DND-41 (cell line): ENCODE data around the gene ARHGEF6.
"Not testable (repeated sequence)": the region's sequence is repeated elsewhere in the genome, so short reads cannot be mapped to it uniquely, and the experiment has no call there.

Source experiments
- ATAC-seq: fragments of 200-7000 bp; cut with Tn5 transposase; 3 replicates; pipeline ENCODE4 v1.9.1; 2021; ENCODE audit warnings: low read depth; ENCODE audit not compliant: insufficient read depth
- DNase-seq: peaks from one replicate; pipeline ENCODE4 v3.0.0-alpha.2; 2020
- H2AFZ ChIP-seq: 2 replicates; pipeline ENCODE4 v1.6.0; 2012; ENCODE audit warnings: low read depth, low read length
- H3K27ac ChIP-seq: 2 replicates; pipeline ENCODE4 v1.5.1; 2012; ENCODE audit warnings: low read length, inconsistent platforms
- H3K27me3 ChIP-seq: fragments of 200-600 bp; sonication (generic); 2 replicates; pipeline ENCODE4 v1.6.0; 2012; ENCODE audit warnings: low read length, mild to moderate bottlenecking, inconsistent platforms; ENCODE audit not compliant: insufficient read depth, poor library complexity
- H3K36me3 ChIP-seq: 2 replicates; pipeline ENCODE4 v1.5.1; 2012; ENCODE audit warnings: low read length, inconsistent platforms; ENCODE audit not compliant: insufficient read depth
- H3K4me1 ChIP-seq: 2 replicates; pipeline ENCODE4 v1.5.1; 2012; ENCODE audit warnings: mild to moderate bottlenecking, low read length; ENCODE audit not compliant: insufficient read depth
- H3K4me2 ChIP-seq: 2 replicates; pipeline ENCODE4 v1.6.0; 2012; ENCODE audit warnings: mild to moderate bottlenecking, moderate library complexity, low read length, inconsistent platforms; ENCODE audit not compliant: insufficient read depth
- H3K4me3 ChIP-seq, 2 experiments: fragments of 200-600 bp in 1 of 2; shearing (Covaris generic) in 1 of 2; 2 replicates each; pipeline ENCODE4 v1.5.1; 2012 to 2016; ENCODE audit warnings: inconsistent platforms in 2 of 2, low read length in 2 of 2, mild to moderate bottlenecking in 2 of 2, low read depth in 1 of 2, moderate library complexity in 1 of 2
- H3K79me2 ChIP-seq: 2 replicates; pipeline ENCODE4 v1.6.0; 2012; ENCODE audit warnings: low read length, inconsistent platforms; ENCODE audit not compliant: insufficient read depth
- H3K9ac ChIP-seq: 2 replicates; pipeline ENCODE4 v1.6.0; 2012; ENCODE audit warnings: low read depth, mild to moderate bottlenecking, inconsistent platforms, low read length, moderate library complexity
- H3K9me3 ChIP-seq: 2 replicates; pipeline ENCODE4 v1.5.1; 2012; ENCODE audit warnings: low read length, moderate library complexity, mild to moderate bottlenecking, inconsistent platforms; ENCODE audit not compliant: insufficient read depth, severe bottlenecking
- H4K20me1 ChIP-seq: 2 replicates; pipeline ENCODE4 v1.6.0; 2012; ENCODE audit warnings: low read length; ENCODE audit not compliant: insufficient read depth
- CTCF ChIP-seq: IDR thresholded peaks from 2 replicates; pipeline ENCODE4 v1.5.1; 2012; ENCODE audit warnings: borderline replicate concordance, low read length, moderate library complexity, mild to moderate bottlenecking; ENCODE audit not compliant: poor library complexity, severe bottlenecking; ENCODE audit errors: extremely low read depth
- EZH2 ChIP-seq: IDR thresholded peaks from 3 replicates; pipeline ENCODE4 v1.6.1; 2012; ENCODE audit warnings: borderline replicate concordance, low read depth, mild to moderate bottlenecking, moderate library complexity, low read length, inconsistent platforms; ENCODE audit not compliant: severe bottlenecking

The ARHGEF6 gene

GRCh38 chrX:136822337-136823095, 41.8 kb upstream of the ARHGEF6 start:
- DNase-seq, result no peak
- ATAC-seq, result no peak
- Histone ChIP-seq H3K4me3 (no peak overlapping the region), H3K27ac (no peak overlapping the region), H3K9me3 (no peaks in the 10 kb centered on the region), H2AFZ (no peak overlapping the region), H3K4me1 (no peaks in the 10 kb centered on the region), H3K27me3 (no peaks in the 10 kb centered on the region), H3K36me3 (no peaks in the 10 kb centered on the region), H3K4me2 (no peak overlapping the region), H3K9ac (no peak overlapping the region), H4K20me1 (no peaks in the 10 kb centered on the region), H3K79me2 (no peaks in the 10 kb centered on the region)
- no peak for TF ChIP-seq EZH2
- no peak for TF ChIP-seq CTCF

- H4K20me1 ChIP-seq, ATAC-seq: not testable (repeated sequence)
Observed at GRCh38 chrX:136819756-136820155, 39.0 kb upstream of the ARHGEF6 start.

GRCh38 chrX:136819031-136819703, 38.4 kb upstream of the ARHGEF6 start:
- Histone ChIP-seq H3K79me2 (no peaks in the 10 kb centered on the region), H3K27ac (no peak overlapping the region), H3K9me3 (no peaks in the 10 kb centered on the region), H3K9ac (no peak overlapping the region), H3K4me3 (no peak overlapping the region), H3K27me3 (no peaks in the 10 kb centered on the region), H2AFZ (no peak overlapping the region), H3K4me1 (no peaks in the 10 kb centered on the region), H3K4me2 (no peak overlapping the region), H4K20me1 (no peaks in the 10 kb centered on the region), H3K36me3 (no peaks in the 10 kb centered on the region)
- DNase-seq (no peak), ATAC-seq (no peak)
- TF ChIP-seq CTCF, result no peak

More at GRCh38 chrX:136819756-136820155, 39.0 kb upstream of the ARHGEF6 start:
- H3K79me2 ChIP-seq, H3K9ac ChIP-seq, H3K9me3 ChIP-seq, H3K4me2 ChIP-seq, DNase-seq, H3K4me1 ChIP-seq, H3K36me3 ChIP-seq, H3K27ac ChIP-seq, H2AFZ ChIP-seq, H3K4me3 ChIP-seq, H3K27me3 ChIP-seq: not testable (repeated sequence)

GRCh38 chrX:136816975-136817374, 36.2 kb upstream of the ARHGEF6 start:
- no peaks in the 10 kb centered on the region for H3K27me3 ChIP-seq
- H3K9ac ChIP-seq, result no peak overlapping the region
- H3K9me3 ChIP-seq, result no peaks in the 10 kb centered on the region
- peaks cover 4% of the 10 kb centered on the region; the same call in 1 of the 2 replicates for H3K4me1 ChIP-seq
- no peak overlapping the region for H3K4me3 ChIP-seq
- no peak overlapping the region for H2AFZ ChIP-seq
- no peaks in the 10 kb centered on the region for H3K36me3 ChIP-seq
- H4K20me1 ChIP-seq, result no peaks in the 10 kb centered on the region
- DNase-seq, result no peak
- no peak for ATAC-seq
- no peak overlapping the region for H3K27ac ChIP-seq
- TF ChIP-seq EZH2 (no peak), CTCF (no peak)
- H3K79me2 ChIP-seq, result no peaks in the 10 kb centered on the region
- H3K4me2 ChIP-seq, result no peak overlapping the region
